ENCODE results near the gene MDM1. TPM values are rescaled to one million over a fixed set of nuclear protein-coding genes. Genes with fewer than 3 reads are reported as not detected.

MDM1 gene
- total RNA-seq, 1 donor from 2014 or later: 7.8 TPM

DNA sequence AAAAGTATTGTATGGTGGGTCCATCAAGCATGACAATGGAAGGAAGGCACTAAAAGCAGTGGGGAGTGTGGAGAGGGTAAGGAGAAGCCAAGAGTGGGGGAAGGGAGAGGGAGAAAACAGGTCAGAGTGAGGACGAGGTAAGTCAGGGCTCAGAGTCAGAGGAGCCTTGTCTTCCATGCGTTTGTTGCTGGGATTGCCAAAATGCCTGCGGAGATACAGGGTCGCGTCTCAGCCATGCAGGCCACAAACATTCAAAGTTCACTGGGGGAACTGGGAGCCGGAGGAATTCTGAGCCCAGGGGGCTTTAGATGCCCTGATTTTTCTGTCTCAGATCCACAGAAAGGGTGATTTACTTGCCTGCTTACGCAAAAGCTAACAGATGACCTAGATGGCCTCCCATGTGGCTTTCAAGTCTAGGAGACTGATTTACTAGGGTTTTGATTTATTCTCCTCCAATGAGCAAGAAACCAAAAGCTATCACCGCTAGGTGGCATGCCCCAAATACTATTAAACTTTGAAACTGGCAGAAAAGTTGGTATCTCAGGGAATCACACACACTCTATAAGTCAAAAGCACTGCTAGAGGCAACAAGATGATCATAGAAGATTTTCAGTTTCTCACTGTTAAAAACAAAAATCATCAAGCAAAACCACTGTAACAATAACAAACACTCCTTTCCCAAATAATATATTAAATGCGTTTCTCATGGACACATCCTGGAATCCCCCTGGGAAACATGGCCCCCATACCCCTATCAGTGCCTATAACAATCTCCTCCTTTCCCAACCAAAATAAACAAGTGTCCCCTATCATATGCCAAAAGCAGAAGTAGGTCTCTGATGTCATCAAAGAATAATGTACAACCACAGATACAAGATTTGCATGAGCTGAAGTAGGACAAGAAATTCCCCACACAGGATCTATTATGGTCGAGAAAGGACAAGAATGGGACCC is 26.6 kb upstream of the MDM1 start:
- DNase-seq (ENCODE audit: low read depth, low spot score): peak; percentile 36

GRCh38 chr12:68356986-68357385 is 24.8 kb upstream of the MDM1 start:
- no peak for DNase-seq (ENCODE audit: low read depth, low spot score)

GRCh38 chr12:68356060-68356695 is 24.0 kb upstream of the MDM1 start:
- DNase-seq (ENCODE audit: low read depth, low spot score): no peak

GRCh38 chr12:68354977-68355541 is 22.9 kb upstream of the MDM1 start:
- no peak for DNase-seq (ENCODE audit: low read depth, low spot score)

DNA sequence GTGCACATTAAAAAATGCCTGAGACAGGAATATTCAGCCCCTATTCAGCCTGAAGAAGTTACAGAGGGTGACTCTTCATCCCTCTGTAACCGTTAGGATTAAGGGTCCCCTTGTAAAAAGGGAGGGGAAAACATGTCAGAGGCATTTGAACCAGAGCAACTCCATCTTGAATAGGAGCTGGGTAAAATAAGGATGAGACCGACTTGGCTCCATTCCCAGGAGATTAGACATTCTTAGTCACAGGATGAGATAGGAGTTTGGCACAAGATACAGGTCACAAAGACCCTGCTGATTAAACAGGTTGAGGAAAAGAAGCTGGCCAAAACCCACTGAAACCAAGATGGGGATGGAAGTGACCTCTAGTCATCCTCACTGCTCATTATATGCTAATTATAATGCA is 19.9 kb upstream of the MDM1 start:
- DNase-seq (ENCODE audit: low read depth, low spot score): peak; percentile 24

- DNase-seq (ENCODE audit: low read depth, low spot score): no peak
Measured at GRCh38 chr12:68350753-68351152, 18.6 kb upstream of the MDM1 start.

DNA sequence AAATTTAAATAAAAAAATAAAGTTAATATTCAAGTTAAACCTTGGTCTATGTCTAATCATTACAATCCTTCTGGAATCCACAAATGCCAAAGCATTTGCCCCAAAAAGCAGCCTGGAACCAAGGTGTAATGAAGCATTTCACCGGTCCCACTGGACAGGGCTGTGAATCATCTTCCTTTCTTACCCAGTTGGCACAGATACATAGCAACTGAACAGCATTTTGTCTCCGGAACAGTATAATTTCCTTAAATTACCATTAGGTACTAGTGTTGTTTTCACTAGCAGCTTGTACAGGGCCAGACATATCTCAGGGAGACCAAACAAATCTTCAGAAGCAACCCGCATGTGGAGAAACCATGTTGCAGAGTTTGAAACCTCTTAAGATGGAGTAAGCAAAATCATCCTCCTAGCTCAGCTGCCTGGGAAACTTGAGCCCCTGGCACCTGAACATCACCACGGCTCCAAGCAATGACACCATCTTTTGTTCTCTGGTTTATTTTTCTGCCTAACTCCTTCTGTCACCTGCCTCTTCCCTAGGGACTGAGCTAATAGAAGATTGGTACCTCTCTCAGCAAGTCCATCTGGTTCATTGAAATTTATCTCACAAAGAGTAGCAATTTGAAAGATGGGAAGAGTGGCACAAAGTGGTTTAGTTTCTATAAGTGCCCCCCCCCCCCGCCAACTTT is 17.9 kb upstream of the MDM1 start:
- no peak for DNase-seq (ENCODE audit: low read depth, low spot score)

DNA sequence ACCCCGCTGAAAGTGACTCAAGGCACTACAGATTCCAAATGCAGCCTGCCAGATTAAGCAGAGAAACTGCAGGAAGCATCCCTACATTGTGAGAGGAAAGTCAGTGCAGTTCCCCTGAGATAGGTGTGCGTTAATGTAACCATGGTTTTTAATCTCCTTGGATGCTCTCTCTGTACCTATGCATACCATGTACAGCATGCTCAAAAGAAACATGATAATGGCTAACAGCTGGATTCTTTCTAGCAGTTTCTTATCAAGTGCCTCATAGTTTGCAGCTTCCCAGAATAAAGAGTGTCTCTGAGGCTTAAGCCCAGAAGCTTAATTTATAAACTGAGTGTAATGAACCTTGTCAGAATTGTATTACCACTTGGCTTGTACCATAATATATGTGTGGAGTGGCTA is 17.1 kb upstream of the MDM1 start:
- no peak for DNase-seq (ENCODE audit: low read depth, low spot score)

DNA sequence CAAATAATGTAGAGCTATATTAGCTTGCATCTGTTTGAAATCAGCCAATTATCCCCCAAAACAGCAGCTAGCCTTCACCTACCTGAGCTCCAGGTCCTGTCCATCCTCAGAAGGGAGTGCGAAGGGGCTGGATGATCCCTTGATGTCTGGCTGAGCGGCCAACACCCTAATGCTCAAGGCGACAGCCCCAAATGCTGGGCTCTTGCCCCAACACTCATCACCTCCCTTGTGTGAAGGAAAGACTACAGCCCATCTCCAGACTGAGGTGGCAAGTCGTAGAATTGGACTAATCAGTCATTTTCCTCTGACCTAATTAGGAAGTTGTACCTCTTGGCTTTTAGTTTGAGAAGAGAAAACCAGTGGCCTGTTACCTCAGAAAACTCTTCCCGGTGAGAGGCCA is 16.3 kb upstream of the MDM1 start:
- no peak for DNase-seq (ENCODE audit: low read depth, low spot score)

- no peak for DNase-seq (ENCODE audit: low read depth, low spot score)
Measured at GRCh38 chr12:68345763-68346162, 13.6 kb upstream of the MDM1 start.

DNA sequence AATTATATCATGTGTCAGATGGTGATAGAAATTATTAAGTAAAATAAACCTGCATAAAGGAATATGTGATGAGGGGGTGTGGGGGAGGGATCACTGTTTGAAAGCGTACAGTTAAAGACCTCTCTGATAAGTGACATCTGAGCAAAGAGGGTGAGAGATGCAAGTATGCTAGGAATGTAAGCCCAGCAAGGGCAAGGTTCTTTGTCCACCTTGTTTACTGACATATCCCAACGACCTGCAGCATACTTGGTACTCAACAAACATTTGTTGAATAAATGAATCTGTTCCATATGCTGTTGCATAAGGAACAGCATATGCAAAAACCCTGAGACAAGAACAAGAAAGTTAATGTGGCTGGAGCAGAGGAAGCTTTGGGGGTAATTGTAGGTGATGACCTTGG is 12.0 kb upstream of the MDM1 start:
- DNase-seq (ENCODE audit: low read depth, low spot score): no peak

GRCh38 chr12:68342966-68343365 is 10.8 kb upstream of the MDM1 start:
- DNase-seq (ENCODE audit: low read depth, low spot score): no peak

GRCh38 chr12:68341822-68342221 is 9.7 kb upstream of the MDM1 start:
- no peak for DNase-seq (ENCODE audit: low read depth, low spot score)

DNA sequence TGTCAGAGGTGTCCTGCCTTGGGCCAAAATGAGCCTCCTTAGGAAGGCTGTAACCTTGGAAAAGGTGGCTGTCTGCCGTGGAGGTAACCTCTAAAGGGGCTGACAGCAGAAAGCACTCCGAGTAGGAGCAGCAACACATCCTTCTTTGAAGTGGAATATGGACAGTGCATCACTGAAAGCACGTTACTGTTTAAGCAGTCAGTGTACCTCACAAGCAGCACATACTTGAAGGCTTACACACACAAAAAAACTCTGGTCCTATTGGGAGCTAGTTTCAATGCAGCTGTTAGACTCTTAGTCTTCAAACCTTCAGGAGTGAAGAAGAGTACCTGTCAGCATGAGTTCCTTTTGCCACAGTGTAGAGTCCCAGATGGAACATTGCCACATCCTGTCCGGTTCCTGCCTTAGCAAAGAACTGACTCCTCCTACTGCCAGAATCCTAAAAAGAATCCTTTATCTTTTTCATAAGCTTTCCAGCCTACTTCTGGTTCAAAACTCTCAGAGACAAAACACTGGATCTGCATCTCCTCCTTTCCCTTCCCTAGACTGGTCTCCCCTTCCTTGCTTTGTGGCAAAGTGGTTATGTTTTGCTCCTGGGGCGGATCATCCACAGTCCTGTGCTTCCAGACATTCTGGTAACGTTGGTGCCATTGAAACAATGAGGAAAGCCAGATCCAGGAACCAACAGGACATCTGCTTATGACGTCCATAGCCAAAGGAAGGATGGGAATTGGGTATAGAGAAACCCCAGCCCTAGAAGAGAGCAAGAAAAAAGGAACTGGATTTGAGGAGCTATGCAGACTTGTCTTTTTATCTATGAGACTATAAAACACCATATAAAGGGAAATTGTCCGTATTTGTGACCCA is 8.5 kb upstream of the MDM1 start:
- DNase-seq (ENCODE audit: low read depth, low spot score): no peak

- DNase-seq (ENCODE audit: low read depth, low spot score): no peak
Measured at GRCh38 chr12:68336889-68337303, 4.7 kb upstream of the MDM1 start.

DNA sequence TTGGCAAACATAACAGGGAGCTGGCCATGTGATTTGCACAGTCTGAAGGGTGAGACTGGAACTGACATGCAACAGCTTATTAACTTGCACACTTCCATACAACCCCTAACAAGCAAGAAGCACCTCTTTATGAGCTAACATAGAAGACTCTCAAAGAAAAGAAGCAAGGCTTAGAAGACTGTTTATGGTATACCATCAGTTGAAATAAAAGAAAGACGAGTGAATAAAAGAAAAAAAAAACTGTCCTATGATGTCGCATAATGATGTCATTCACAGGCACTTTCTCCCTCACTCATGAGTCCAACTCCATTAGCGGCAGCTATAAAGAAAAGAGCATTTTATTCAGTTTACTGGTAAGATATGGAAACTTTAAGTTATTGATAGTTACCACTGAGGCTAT is 3.3 kb upstream of the MDM1 start:
- no peak for DNase-seq (ENCODE audit: low read depth, low spot score)

DNA sequence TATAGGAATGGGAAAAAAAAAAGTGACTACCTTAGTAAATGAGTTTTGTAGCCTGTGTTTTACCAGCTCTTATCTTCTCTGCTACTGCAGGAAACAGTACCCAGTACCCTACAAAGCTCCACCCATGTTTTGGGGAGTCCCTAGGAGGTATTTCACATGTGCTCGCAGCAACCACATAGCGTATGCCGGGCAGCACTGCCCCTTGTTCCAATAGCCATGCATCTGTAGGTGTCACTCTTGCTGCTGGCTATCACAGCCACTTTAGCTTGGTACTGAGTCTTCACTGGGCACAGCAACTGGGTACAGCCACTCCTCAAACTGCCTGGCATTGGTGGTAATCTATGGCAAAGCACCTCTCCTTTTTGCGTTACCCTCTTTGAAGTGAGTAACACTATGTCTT is 2.0 kb upstream of the MDM1 start:
- no peak for DNase-seq (ENCODE audit: low read depth, low spot score)

DNA sequence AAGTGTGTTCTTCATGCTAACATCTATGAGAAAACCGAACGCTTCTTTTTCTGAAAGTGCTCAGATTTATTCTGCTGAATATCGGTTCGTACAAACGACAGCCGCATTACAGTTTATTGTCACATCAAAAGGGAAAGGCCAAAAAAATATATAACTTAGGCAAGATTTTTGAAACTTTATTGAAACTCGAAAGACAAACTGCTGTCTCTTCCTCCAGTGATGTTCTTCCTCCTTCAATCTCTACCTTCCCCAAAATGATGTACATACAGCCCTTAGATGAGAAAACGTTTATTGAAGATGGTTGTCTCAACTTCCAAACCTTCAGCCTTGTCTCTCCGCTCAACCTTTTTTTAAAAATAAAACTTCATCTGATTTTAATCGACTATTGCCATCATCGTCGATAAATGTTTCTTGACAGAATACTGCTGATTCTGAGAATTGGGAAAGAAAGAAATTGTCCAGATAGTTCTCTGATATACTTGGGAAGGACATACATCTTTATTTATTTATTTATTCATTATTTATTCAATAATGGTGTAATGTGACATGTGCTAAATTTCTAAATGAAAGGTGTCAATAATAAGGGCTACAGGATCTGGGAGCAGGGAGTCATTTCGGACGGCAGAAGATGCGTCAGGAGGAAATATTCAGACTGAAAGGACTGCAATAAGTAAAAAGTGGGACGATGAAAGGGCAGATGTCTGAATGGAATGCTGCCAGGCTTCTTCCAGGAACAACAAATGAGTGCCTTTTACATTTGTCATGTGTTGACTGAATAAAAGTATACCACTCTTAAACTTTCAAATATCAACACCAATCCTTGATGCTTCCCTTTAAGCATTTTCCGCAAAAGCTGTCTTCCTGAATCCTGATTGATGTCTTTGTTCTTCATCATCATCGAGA is 817 bp upstream of the MDM1 start:
- DNase-seq (ENCODE audit: low read depth, low spot score): no peak

- DNase-seq (ENCODE audit: low read depth, low spot score): no peak
Measured at GRCh38 chr12:68331500-68331868, 678 bp downstream of the MDM1 start.

DNA sequence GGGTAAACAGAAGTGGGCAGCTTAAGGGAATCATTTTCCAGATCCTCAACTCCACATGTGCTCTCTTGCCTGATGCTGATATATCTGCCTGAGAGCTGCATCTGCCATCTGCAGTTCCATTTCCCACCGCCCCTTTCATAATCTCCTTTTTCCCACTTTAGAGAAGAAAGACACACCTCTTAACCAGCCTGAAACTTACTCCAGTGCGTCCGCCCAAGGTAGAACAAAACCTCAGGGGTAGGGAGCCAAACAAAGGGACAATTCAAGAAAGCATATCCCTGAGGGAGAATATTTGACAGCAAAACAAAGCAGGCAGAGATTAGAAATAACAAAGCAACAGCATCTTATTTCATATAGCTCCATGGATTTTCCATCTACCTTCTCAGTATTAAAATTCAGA is 4.3 kb downstream of the MDM1 start:
- DNase-seq (ENCODE audit: low read depth, low spot score): no peak

All from pulmonary artery endothelial cell (primary cell).